GM18502 (cell line): ENCODE results near the gene PTPN9.
"Not testable (repeated sequence)": the region's sequence is repeated elsewhere in the genome, so short reads cannot be mapped to it uniquely, and the experiment has no call there.

ENCODE experiments used
- ATAC-seq: cut with Tn5 transposase; IDR thresholded peaks from one replicate; pipeline ENCODE4 v1.9.1; 2021; ENCODE audit warnings: mild to moderate bottlenecking; ENCODE audit not compliant: unreplicated experiment, poor library complexity

The PTPN9 gene

GRCh38 chr15:75455424-75455981 is 123.6 kb downstream of the PTPN9 start:
- no peak for ATAC-seq

- ATAC-seq: no peak
These were observed 124.4 kb downstream of the PTPN9 start for GRCh38 chr15:75454471-75455378.

- peak; percentile 38 for ATAC-seq
These were observed 125.2 kb downstream of the PTPN9 start for GRCh38 chr15:75453703-75454470.

- no peak for ATAC-seq
These were observed 126.0 kb downstream of the PTPN9 start for GRCh38 chr15:75452865-75453702.

GRCh38 chr15:75452364-75452864 is 126.7 kb downstream of the PTPN9 start:
- ATAC-seq: no peak

- peak; percentile 45 for ATAC-seq
These were observed 127.3 kb downstream of the PTPN9 start, which contains the start of gene SIN3A for GRCh38 chr15:75451674-75452363. Gene SIN3A, minus strand, starts transcription at chr15:75451690. Its CDS starts 21,315 bp downstream, at chr15:75430375.

- ATAC-seq: no peak
These were observed 127.9 kb downstream of the PTPN9 start for GRCh38 chr15:75451202-75451673.

- ATAC-seq: peak; percentile 22
These were observed 128.6 kb downstream of the PTPN9 start for GRCh38 chr15:75450307-75451201.

- no peak for ATAC-seq
These were observed 129.4 kb downstream of the PTPN9 start for GRCh38 chr15:75449585-75450306.

GRCh38 chr15:75448171-75448570 is 130.9 kb downstream of the PTPN9 start:
- ATAC-seq: not testable (repeated sequence)

GRCh38 chr15:75446151-75446550 is 133.0 kb downstream of the PTPN9 start:
- no peak for ATAC-seq

GRCh38 chr15:75445324-75445723 is 133.8 kb downstream of the PTPN9 start:
- ATAC-seq: not testable (repeated sequence)

GRCh38 chr15:75443972-75444453 is 135.1 kb downstream of the PTPN9 start:
- ATAC-seq: not testable (repeated sequence)

- ATAC-seq: no peak
These were observed 141.4 kb downstream of the PTPN9 start for GRCh38 chr15:75437721-75438120.

GRCh38 chr15:75436881-75437280 is 142.2 kb downstream of the PTPN9 start:
- ATAC-seq: no peak

GRCh38 chr15:75431682-75432081 is 147.4 kb downstream of the PTPN9 start:
- no peak for ATAC-seq

GRCh38 chr15:75431270-75431669 is 147.8 kb downstream of the PTPN9 start:
- no peak for ATAC-seq
